Measurements from ENCODE around the gene PTPRJ. TPM values are rescaled to one million over a fixed set of nuclear protein-coding genes. Genes with fewer than 3 reads are reported as not detected.

The PTPRJ gene
- polyA plus RNA-seq, 1 donor from 2014 or later = 8.6 TPM

DNA sequence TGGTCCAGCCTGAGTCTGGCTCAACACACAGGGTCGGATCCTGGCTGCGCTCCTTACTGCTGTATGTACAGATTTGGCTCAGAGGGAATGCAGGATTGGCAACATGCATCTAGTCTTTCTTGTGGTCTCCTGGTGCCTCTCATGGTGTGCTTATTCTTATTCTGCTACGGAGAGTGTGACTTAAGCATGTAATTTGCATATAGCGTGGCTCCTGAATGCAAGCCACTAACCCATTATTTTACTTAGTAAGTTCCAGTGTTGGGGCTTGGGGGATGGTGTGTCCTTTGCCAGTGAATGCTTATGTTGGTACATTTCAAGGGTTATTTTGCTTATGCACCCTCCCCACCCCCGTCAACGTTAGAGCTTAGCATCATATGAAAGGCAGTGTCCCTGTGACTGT, 51.2 kb downstream of the PTPRJ start:
- H3K27me3 ChIP-seq (ENCODE audit: insufficient read depth, low read depth, low read length) = no peaks in the 10 kb centered on the region
- TF ChIP-seq, protein P1, sequence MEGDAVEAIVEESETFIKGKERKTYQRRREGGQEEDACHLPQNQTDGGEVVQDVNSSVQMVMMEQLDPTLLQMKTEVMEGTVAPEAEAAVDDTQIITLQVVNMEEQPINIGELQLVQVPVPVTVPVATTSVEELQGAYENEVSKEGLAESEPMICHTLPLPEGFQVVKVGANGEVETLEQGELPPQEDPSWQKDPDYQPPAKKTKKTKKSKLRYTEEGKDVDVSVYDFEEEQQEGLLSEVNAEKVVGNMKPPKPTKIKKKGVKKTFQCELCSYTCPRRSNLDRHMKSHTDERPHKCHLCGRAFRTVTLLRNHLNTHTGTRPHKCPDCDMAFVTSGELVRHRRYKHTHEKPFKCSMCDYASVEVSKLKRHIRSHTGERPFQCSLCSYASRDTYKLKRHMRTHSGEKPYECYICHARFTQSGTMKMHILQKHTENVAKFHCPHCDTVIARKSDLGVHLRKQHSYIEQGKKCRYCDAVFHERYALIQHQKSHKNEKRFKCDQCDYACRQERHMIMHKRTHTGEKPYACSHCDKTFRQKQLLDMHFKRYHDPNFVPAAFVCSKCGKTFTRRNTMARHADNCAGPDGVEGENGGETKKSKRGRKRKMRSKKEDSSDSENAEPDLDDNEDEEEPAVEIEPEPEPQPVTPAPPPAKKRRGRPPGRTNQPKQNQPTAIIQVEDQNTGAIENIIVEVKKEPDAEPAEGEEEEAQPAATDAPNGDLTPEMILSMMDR (IDR thresholded peaks at IDR 0.05; ENCODE audit: poor library complexity, severe bottlenecking) = no peak
- TF ChIP-seq RAD21 (conservative IDR thresholded peaks at IDR 0.05) (no peak), TAF1 (IDR thresholded peaks at IDR 0.05; ENCODE audit: low read depth) (no peak), SMC3 (conservative IDR thresholded peaks at IDR 0.05; ENCODE audit: poor library complexity) (no peak), EZH2 (IDR thresholded peaks at IDR 0.05; ENCODE audit: borderline replicate concordance, insufficient read depth, low read length, poor library complexity, severe bottlenecking) (no peak), POLR2AphosphoS5 (IDR thresholded peaks at IDR 0.05) (no peak), EP300 (conservative IDR thresholded peaks at IDR 0.05; ENCODE audit: poor library complexity, severe bottlenecking) (no peak), MXI1 (conservative IDR thresholded peaks at IDR 0.05; ENCODE audit: poor library complexity, severe bottlenecking) (no peak)
- TF ChIP-seq, protein P2, sequence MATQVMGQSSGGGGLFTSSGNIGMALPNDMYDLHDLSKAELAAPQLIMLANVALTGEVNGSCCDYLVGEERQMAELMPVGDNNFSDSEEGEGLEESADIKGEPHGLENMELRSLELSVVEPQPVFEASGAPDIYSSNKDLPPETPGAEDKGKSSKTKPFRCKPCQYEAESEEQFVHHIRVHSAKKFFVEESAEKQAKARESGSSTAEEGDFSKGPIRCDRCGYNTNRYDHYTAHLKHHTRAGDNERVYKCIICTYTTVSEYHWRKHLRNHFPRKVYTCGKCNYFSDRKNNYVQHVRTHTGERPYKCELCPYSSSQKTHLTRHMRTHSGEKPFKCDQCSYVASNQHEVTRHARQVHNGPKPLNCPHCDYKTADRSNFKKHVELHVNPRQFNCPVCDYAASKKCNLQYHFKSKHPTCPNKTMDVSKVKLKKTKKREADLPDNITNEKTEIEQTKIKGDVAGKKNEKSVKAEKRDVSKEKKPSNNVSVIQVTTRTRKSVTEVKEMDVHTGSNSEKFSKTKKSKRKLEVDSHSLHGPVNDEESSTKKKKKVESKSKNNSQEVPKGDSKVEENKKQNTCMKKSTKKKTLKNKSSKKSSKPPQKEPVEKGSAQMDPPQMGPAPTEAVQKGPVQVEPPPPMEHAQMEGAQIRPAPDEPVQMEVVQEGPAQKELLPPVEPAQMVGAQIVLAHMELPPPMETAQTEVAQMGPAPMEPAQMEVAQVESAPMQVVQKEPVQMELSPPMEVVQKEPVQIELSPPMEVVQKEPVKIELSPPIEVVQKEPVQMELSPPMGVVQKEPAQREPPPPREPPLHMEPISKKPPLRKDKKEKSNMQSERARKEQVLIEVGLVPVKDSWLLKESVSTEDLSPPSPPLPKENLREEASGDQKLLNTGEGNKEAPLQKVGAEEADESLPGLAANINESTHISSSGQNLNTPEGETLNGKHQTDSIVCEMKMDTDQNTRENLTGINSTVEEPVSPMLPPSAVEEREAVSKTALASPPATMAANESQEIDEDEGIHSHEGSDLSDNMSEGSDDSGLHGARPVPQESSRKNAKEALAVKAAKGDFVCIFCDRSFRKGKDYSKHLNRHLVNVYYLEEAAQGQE (IDR thresholded peaks at IDR 0.05; ENCODE audit: borderline replicate concordance) = no peak
- H3K36me3 ChIP-seq (ENCODE audit: insufficient read depth, low read length) = no peaks in the 10 kb centered on the region
- no peaks in the 10 kb centered on the region for H3F3A ChIP-seq (ENCODE audit: insufficient read depth, low read length, poor library complexity, severe bottlenecking)
- H3K79me2 ChIP-seq (replicated peaks; ENCODE audit: insufficient read depth, low read length) = no peaks in the 10 kb centered on the region
- H3K9me3 ChIP-seq (ENCODE audit: low read length) = no peaks in the 10 kb centered on the region
- no peaks in the 10 kb centered on the region for H4K20me1 ChIP-seq (ENCODE audit: insufficient read depth)
- no peak overlapping the region for H3K9ac ChIP-seq (ENCODE audit: low read length)
- H2AFZ ChIP-seq (ENCODE audit: low read depth, low read length) = no peak overlapping the region
- no peak overlapping the region for H3K4me2 ChIP-seq (ENCODE audit: low read length)
- H3K4me3 ChIP-seq (ENCODE audit: low read length) = no peak overlapping the region
- H3K27ac ChIP-seq (ENCODE audit: low read length) = no peak overlapping the region
- no peaks in the 10 kb centered on the region for H3K9me2 ChIP-seq (ENCODE audit: insufficient read depth, low read length)

DNA sequence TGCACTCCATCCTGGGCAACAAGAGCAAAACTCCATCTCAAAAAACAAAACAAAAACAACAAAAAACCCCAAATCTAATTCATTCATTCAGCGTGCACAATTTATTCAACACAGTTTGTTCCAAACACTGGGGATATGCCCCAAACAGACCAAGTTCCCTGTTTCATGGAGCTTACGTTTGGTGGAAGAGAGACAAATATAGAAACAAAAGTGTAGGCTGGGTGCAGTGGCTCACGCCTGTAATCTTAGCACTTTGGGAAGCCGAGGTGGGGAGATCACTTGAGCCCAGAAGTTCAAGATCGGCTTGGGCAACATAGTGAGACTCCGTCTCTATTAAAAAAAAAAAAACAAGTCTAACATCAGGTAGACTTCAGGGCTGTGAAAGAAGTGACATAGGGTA, 52.4 kb downstream of the PTPRJ start:
- H3K4me2 ChIP-seq (ENCODE audit: low read length) = no peak overlapping the region
- no peaks in the 10 kb centered on the region for H3K9me3 ChIP-seq (ENCODE audit: low read length)
- H3K79me2 ChIP-seq (replicated peaks; ENCODE audit: insufficient read depth, low read length) = no peaks in the 10 kb centered on the region
- H3F3A ChIP-seq (ENCODE audit: insufficient read depth, low read length, poor library complexity, severe bottlenecking) = no peaks in the 10 kb centered on the region
- H3K9me2 ChIP-seq (ENCODE audit: insufficient read depth, low read length) = no peaks in the 10 kb centered on the region
- no peak overlapping the region for H3K27ac ChIP-seq (ENCODE audit: low read length)
- H3K36me3 ChIP-seq (ENCODE audit: insufficient read depth, low read length) = no peaks in the 10 kb centered on the region
- no peaks in the 10 kb centered on the region for H3K27me3 ChIP-seq (ENCODE audit: insufficient read depth, low read depth, low read length)
- H3K4me3 ChIP-seq (ENCODE audit: low read length) = no peak overlapping the region
- H2AFZ ChIP-seq (ENCODE audit: low read depth, low read length) = no peak overlapping the region
- no peaks in the 10 kb centered on the region for H4K20me1 ChIP-seq (ENCODE audit: insufficient read depth)
- no peak overlapping the region for H3K9ac ChIP-seq (ENCODE audit: low read length)
- TF ChIP-seq POLR2AphosphoS5 (IDR thresholded peaks at IDR 0.05) (no peak), EZH2 (IDR thresholded peaks at IDR 0.05; ENCODE audit: borderline replicate concordance, insufficient read depth, low read length, poor library complexity, severe bottlenecking) (no peak)
- TF ChIP-seq, protein P2 (IDR thresholded peaks at IDR 0.05; ENCODE audit: borderline replicate concordance) = no peak
